ENCODE data around the gene LRRC32. TPM values are rescaled to one million over a fixed set of nuclear protein-coding genes. Genes with fewer than 3 reads are reported as not detected.

The LRRC32 gene
- total and polyA plus RNA-seq, 7 donors: 0.69 to 30.7 (median 10.9) TPM

DNA sequence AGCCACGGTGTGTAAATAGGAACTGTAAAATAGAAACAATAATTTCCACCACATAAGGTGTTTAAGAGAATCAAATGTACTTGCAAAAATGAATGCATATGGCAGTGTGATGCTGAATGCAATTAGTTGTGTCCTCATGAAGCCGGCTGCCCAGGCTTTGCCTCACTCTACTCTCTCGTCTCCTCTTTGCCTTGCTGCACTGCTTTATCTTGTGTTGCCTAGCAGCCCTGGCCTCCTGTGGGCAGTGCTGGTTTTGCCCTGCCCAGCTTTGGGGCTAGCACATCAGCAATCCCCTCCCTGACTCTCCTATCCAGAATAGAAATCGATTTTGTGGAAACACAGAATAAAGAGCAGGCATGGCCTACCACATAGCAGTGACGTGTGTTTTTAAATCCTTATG lies 30.0 kb downstream of the LRRC32 start:
- Histone ChIP-seq H3K27ac (no peak overlapping the region), H3K9me3 (no peaks in the 10 kb centered on the region), H3K4me1 (no peaks in the 10 kb centered on the region), H3K4me3 (no peak overlapping the region), H3K36me3 (no peaks in the 10 kb centered on the region), H3K27me3 (no peaks in the 10 kb centered on the region)
- intact Hi-C loops (cut with DNase I): no loop called here
- peak; percentile 26 for DNase-seq
- TF ChIP-seq, protein P1, sequence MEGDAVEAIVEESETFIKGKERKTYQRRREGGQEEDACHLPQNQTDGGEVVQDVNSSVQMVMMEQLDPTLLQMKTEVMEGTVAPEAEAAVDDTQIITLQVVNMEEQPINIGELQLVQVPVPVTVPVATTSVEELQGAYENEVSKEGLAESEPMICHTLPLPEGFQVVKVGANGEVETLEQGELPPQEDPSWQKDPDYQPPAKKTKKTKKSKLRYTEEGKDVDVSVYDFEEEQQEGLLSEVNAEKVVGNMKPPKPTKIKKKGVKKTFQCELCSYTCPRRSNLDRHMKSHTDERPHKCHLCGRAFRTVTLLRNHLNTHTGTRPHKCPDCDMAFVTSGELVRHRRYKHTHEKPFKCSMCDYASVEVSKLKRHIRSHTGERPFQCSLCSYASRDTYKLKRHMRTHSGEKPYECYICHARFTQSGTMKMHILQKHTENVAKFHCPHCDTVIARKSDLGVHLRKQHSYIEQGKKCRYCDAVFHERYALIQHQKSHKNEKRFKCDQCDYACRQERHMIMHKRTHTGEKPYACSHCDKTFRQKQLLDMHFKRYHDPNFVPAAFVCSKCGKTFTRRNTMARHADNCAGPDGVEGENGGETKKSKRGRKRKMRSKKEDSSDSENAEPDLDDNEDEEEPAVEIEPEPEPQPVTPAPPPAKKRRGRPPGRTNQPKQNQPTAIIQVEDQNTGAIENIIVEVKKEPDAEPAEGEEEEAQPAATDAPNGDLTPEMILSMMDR (IDR thresholded peaks at IDR 0.05): no peak
- TF ChIP-seq EP300 (IDR thresholded peaks at IDR 0.05): no peak
- WGBS, 2 donors: 79 to 86% methylated on average over 5 of the region's 5 CpGs

DNA sequence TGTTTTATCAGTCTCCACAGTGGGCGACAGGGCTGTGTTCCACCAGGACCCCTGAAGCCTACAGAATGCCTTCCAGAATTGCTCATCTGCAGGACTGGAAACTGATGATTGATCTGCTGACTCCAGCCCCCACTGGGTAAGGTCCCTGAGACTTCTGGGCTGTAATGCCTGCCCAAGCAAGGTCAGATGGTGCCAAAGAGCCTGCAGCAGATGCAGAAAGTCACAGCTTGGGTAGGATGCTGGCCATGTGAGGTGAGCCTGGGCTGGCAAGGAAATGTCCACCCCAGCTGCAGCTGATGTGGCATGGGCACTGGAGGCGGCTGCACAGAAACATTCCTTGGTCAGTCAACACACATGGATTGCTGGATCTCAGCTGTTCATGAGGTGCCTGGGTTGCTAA lies 30.9 kb downstream of the LRRC32 start:
- 90 to 93% methylated on average over 2 of the region's 2 CpGs for WGBS, 2 donors
- no peaks in the 10 kb centered on the region for H3K9me3 ChIP-seq
- TF ChIP-seq, protein P1 (IDR thresholded peaks at IDR 0.05): no peak
- TF ChIP-seq EP300 (IDR thresholded peaks at IDR 0.05) (no peak), POLR2A (IDR thresholded peaks at IDR 0.05) (no peak), POLR2AphosphoS5 (IDR thresholded peaks at IDR 0.05) (no peak)
- DNase-seq: peak; percentile 21
- H3K36me3 ChIP-seq: no peaks in the 10 kb centered on the region
- intact Hi-C loops (cut with DNase I): no loop called here
- H3K4me3 ChIP-seq: no peak overlapping the region
- H3K27me3 ChIP-seq: no peaks in the 10 kb centered on the region
- no peaks in the 10 kb centered on the region for H3K4me1 ChIP-seq
- H3K27ac ChIP-seq: no peak overlapping the region

DNA sequence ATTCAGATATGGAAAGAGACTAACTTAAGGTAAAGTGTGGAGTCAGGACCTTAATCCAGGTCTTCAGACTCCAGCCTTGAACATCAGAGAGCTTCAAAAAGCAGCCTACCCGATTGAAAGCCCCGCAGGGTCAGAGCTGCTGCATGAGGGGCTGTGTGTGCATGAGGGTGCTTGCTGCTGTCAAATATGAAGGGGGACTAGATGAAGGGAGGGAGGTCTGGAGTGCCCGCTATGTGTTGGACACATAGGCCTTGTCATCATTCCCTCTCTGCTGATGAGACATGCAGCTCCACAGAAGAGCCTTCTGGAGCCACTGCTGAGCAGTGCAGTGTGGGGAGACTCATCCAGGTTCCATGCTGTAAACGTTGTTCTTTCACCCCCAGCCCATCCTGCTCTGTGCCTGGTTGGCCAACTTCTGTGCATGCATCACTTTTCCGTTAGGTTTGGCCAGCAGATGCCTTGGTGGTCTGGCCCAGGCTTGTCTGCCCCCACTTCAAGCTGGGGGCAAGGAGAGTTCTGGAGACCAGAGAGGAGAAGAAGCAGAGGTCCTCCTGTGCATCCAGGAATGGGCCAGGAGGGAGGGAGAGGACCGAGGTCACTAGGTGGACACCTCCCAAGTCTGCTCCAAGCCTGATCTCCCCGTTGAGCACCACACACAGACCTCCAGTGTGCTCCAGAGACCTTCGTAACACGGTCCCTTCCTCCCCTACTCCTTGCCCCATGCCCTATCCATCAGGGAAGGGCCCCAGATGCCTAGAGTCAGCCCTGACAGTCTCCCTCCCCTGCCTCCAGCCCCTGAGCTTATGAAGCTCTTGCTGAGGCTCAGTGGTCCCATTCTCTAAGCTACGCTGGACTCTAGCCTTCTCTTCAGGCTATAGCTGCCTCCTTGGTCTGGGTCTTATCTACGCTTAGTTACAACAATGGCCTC lies 32.0 kb downstream of the LRRC32 start:
- Histone ChIP-seq H3K9me3 (no peaks in the 10 kb centered on the region), H3K27me3 (no peaks in the 10 kb centered on the region), H3K4me1 (no peaks in the 10 kb centered on the region), H3K4me3 (no peak overlapping the region), H3K27ac (no peak overlapping the region), H3K36me3 (no peaks in the 10 kb centered on the region)
- intact Hi-C loops (cut with DNase I): no loop called here
- WGBS, 2 donors: 92% methylated on average over 11 of the region's 11 CpGs
- DNase-seq: peak; percentile 37
- TF ChIP-seq POLR2A (IDR thresholded peaks at IDR 0.05) (no peak), POLR2AphosphoS5 (IDR thresholded peaks at IDR 0.05) (no peak), EP300 (IDR thresholded peaks at IDR 0.05) (no peak)
- TF ChIP-seq, protein P1 (IDR thresholded peaks at IDR 0.05): no peak

DNA sequence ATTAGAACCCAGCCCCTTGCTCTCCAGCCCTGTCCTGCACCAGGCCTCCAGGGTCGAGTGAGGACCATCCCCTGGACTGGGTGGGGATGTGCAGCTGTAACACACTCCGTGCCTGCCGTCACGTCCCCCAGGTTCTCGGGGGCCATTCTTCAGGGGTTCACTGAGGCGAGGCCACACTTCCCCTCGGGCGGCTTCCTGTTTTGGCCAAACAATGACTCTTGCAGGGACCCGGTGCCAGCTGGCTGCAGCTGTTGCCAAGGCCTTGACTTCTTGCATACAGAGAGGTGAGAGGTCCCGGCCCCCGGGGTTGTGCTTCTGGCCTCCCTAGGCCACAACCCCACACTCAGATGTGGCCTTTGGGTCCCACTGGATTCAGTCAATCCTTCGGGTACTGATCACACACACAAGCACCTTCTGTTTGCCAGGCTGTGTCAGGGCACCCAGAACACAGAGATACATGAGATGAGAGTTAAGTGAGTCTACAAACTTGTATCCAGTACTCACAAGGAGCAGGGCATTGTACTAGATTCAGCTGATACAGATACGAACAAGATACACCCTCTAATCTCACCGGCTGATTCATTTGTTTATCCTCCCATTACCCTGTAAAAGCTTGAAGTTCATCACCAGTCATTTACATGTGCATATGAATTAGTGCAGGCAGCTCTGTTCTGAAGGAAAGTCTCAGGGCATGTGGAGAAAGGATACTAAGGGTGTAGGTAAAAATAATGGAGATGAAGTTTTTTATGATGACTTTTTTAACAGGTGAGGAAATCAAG lies 32.9 kb downstream of the LRRC32 start:
- intact Hi-C loops (cut with DNase I): no loop called here
- no peak overlapping the region for H3K4me3 ChIP-seq
- H3K27me3 ChIP-seq: no peaks in the 10 kb centered on the region
- H3K9me3 ChIP-seq: no peaks in the 10 kb centered on the region
- no peaks in the 10 kb centered on the region for H3K36me3 ChIP-seq
- H3K27ac ChIP-seq: no peak overlapping the region
- whole genome bisulfite sequencing, 2 donors: 46 to 60% methylated on average over 14 of the region's 14 CpGs
- TF ChIP-seq, protein P1 (IDR thresholded peaks at IDR 0.05): no peak
- no peak for TF ChIP-seq POLR2AphosphoS5 (IDR thresholded peaks at IDR 0.05)
- no peak for TF ChIP-seq POLR2A (IDR thresholded peaks at IDR 0.05)
- no peak for TF ChIP-seq EP300 (IDR thresholded peaks at IDR 0.05)
- DNase-seq: peak; percentile 74
- H3K4me1 ChIP-seq: no peaks in the 10 kb centered on the region

Measured in sigmoid colon (tissue), 7 donors.